ENCODE results near the gene OR8B4. TPM values are rescaled to one million over a fixed set of nuclear protein-coding genes. Genes with fewer than 3 reads are reported as not detected.
"Not testable (repeated sequence)": the region's sequence is repeated elsewhere in the genome, so short reads cannot be mapped to it uniquely, and the experiment has no call there.

OR8B4 gene
- total RNA-seq, 1 donor from 2014 or later: not detected

GRCh38 chr11:124398924-124399323 is 25.7 kb downstream of the OR8B4 start, which contains the start of gene OR8B3:
Gene OR8B3, minus strand, starts transcription at chr11:124399024. Its CDS starts 1,673 bp downstream, at chr11:124397351.
- Mint-ChIP-seq H3K4me3 (ENCODE audit: low read depth) (no peak within 1 kb of the TSS), H3K4me1 (ENCODE audit: low read depth) (peaks cover 2% of the 10 kb centered on the region)

DNA sequence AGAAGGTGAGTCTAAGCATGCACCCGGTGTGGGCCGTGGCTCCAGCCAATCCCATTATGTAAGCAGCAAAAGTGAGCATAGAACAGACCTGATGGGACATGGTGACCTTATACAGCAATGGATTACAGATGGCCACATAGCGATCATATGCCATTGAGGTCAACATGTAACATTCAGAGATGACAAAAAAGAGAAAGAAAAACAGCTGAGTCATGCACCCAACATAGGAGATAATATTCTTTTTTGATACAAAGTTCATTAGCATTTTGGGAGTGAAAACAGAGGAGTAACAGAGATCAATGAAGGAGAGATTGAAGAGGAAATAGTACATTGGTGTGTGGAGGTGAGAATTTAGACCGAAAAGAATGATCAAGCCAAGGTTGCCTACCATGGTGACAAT is 27.8 kb downstream of the OR8B4 start:
- DNase-seq (ENCODE audit: low spot score); H3K27me3 Mint-ChIP-seq (ENCODE audit: low read depth); intact Hi-C loops (cut with micrococcal nuclease); H3K27ac Mint-ChIP-seq; H3K36me3 Mint-ChIP-seq (ENCODE audit: low read depth); H3K4me3 Mint-ChIP-seq (ENCODE audit: low read depth); H3K4me1 Mint-ChIP-seq (ENCODE audit: low read depth); H3K9me3 Mint-ChIP-seq: not testable (repeated sequence)

More at GRCh38 chr11:124398924-124399323, 25.7 kb downstream of the OR8B4 start, which contains the start of gene OR8B3:
- intact Hi-C loops (cut with micrococcal nuclease): no loop called here
- DNase-seq (ENCODE audit: low spot score): no peak
- no peaks in the 10 kb centered on the region for H3K9me3 Mint-ChIP-seq
- no peaks in the 10 kb centered on the region for H3K27me3 Mint-ChIP-seq (ENCODE audit: low read depth)
- H3K36me3 Mint-ChIP-seq (ENCODE audit: low read depth): no peaks in the 10 kb centered on the region
- H3K27ac Mint-ChIP-seq: no peak within 1 kb of the TSS

- no peak for DNase-seq (ENCODE audit: low spot score)
- intact Hi-C loops (cut with micrococcal nuclease): no loop called here
- no peaks in the 10 kb centered on the region for H3K4me1 Mint-ChIP-seq (ENCODE audit: low read depth)
Measured at GRCh38 chr11:124394408-124394807, 30.3 kb downstream of the OR8B4 start.

GRCh38 chr11:124384399-124384798 is 40.3 kb downstream of the OR8B4 start, which contains the start of gene OR8B2:
Gene OR8B2, minus strand, starts transcription at chr11:124384499. Its CDS starts 1,156 bp downstream, at chr11:124383343.
- H3K27me3 Mint-ChIP-seq (ENCODE audit: low read depth): no peaks in the 10 kb centered on the region
- H3K36me3 Mint-ChIP-seq (ENCODE audit: low read depth): no peaks in the 10 kb centered on the region
- H3K27ac Mint-ChIP-seq: no peak within 1 kb of the TSS
- H3K4me1 Mint-ChIP-seq (ENCODE audit: low read depth): no peaks in the 10 kb centered on the region
- no peak within 1 kb of the TSS for H3K4me3 Mint-ChIP-seq (ENCODE audit: low read depth)
- intact Hi-C loops (cut with micrococcal nuclease): no loop called here
- DNase-seq (ENCODE audit: low spot score): no peak
- no peaks in the 10 kb centered on the region for H3K9me3 Mint-ChIP-seq

More at GRCh38 chr11:124394408-124394807, 30.3 kb downstream of the OR8B4 start:
- H3K27ac Mint-ChIP-seq: no peak overlapping the region
- H3K4me3 Mint-ChIP-seq (ENCODE audit: low read depth): no peak overlapping the region
- no peaks in the 10 kb centered on the region for H3K9me3 Mint-ChIP-seq
- H3K27me3 Mint-ChIP-seq (ENCODE audit: low read depth): no peaks in the 10 kb centered on the region
- no peaks in the 10 kb centered on the region for H3K36me3 Mint-ChIP-seq (ENCODE audit: low read depth)

- H3K9me3 Mint-ChIP-seq; H3K4me3 Mint-ChIP-seq (ENCODE audit: low read depth); H3K27me3 Mint-ChIP-seq (ENCODE audit: low read depth); DNase-seq (ENCODE audit: low spot score); intact Hi-C loops (cut with micrococcal nuclease); H3K4me1 Mint-ChIP-seq (ENCODE audit: low read depth); H3K36me3 Mint-ChIP-seq (ENCODE audit: low read depth); H3K27ac Mint-ChIP-seq: not testable (repeated sequence)
Measured at GRCh38 chr11:124382857-124383256, 41.8 kb downstream of the OR8B4 start.

- Mint-ChIP-seq H3K27me3 (ENCODE audit: low read depth) (no peaks in the 10 kb centered on the region), H3K4me1 (ENCODE audit: low read depth) (no peaks in the 10 kb centered on the region), H3K4me3 (ENCODE audit: low read depth) (no peak overlapping the region), H3K36me3 (ENCODE audit: low read depth) (no peaks in the 10 kb centered on the region), H3K9me3 (no peaks in the 10 kb centered on the region), H3K27ac (no peak overlapping the region)
- intact Hi-C loops (cut with micrococcal nuclease): no loop called here
- no peak for DNase-seq (ENCODE audit: low spot score)
Measured at GRCh38 chr11:124380585-124380984, 44.1 kb downstream of the OR8B4 start.

- DNase-seq (ENCODE audit: low spot score): no peak
- no peak overlapping the region for H3K27ac Mint-ChIP-seq
- no peaks in the 10 kb centered on the region for H3K4me1 Mint-ChIP-seq (ENCODE audit: low read depth)
- H3K27me3 Mint-ChIP-seq (ENCODE audit: low read depth): no peaks in the 10 kb centered on the region
- H3K9me3 Mint-ChIP-seq: no peaks in the 10 kb centered on the region
- H3K4me3 Mint-ChIP-seq (ENCODE audit: low read depth): no peak overlapping the region
- H3K36me3 Mint-ChIP-seq (ENCODE audit: low read depth): no peaks in the 10 kb centered on the region
- intact Hi-C loops (cut with micrococcal nuclease): no loop called here
Measured at GRCh38 chr11:124376280-124376679, 48.4 kb downstream of the OR8B4 start.

Other genes with a start within 250 kb of the OR8B4 start
- not detected in 2 replicates for gene OR10D3, start 241.5 kb downstream of the OR8B4 start, total RNA-seq
- gene OR8G1, start 183.8 kb downstream of the OR8B4 start, total RNA-seq: not detected in 2 replicates
- not detected in 2 replicates for gene OR8G5, start 168.5 kb downstream of the OR8B4 start, total RNA-seq
- not detected in 2 replicates for gene OR8D1, start 110.9 kb downstream of the OR8B4 start, total RNA-seq
- gene OR8D2, start 104.7 kb downstream of the OR8B4 start, total RNA-seq: not detected in 2 replicates
- not detected in 2 replicates for gene OR8B2, start 40.4 kb downstream of the OR8B4 start, total RNA-seq
- gene OR8B3, start 25.8 kb downstream of the OR8B4 start, total RNA-seq: not detected in 2 replicates
- gene OR8B8, start 20.8 kb upstream of the OR8B4 start, total RNA-seq: not detected in 2 replicates
- not detected in 2 replicates for gene OR8B12, start 118.8 kb upstream of the OR8B4 start, total RNA-seq
- not detected in 2 replicates for gene OR8A1, start 145.1 kb upstream of the OR8B4 start, total RNA-seq
- not detected in 2 replicates for gene PANX3, start 186.6 kb upstream of the OR8B4 start, total RNA-seq
- gene TBRG1, start 198.0 kb upstream of the OR8B4 start, total RNA-seq: 36.1 and 37.4 TPM in 2 replicates
- 5.0 and 5.2 TPM in 2 replicates for gene SIAE, start 248.9 kb upstream of the OR8B4 start, total RNA-seq
- gene SPA17, start 249.0 kb upstream of the OR8B4 start, total RNA-seq: 2.3 and 2.9 TPM in 2 replicates